PFSK-1 (cell line): ENCODE results near the gene TWF2.

Experiments used
- FOXP2 ChIP-seq: optimal IDR thresholded peaks from 2 replicates; pipeline ENCODE3; 2011; ENCODE audit warnings: borderline replicate concordance, control low read depth, inconsistent platforms; ENCODE audit not compliant: insufficient read depth; ENCODE audit errors: extremely low read length, extremely low read depth
- POLR2AphosphoS5 ChIP-seq: IDR thresholded peaks from 2 replicates; pipeline ENCODE4 v1.6.1; 2012; ENCODE audit warnings: low read depth, mild to moderate bottlenecking, control low read depth, low read length, moderate library complexity
- REST ChIP-seq, 2 experiments: IDR thresholded peaks; 2 replicates each; pipeline versions ENCODE4 v1.6.1 to v1.8.0; 2011 to 2012; ENCODE audit warnings: low read depth in 2 of 2, low read length in 2 of 2, control low read depth in 1 of 2, inconsistent platforms in 1 of 2, mild to moderate bottlenecking in 1 of 2, moderate library complexity in 1 of 2; ENCODE audit not compliant: insufficient read depth in 1 of 2
- SIN3A ChIP-seq: IDR thresholded peaks from 2 replicates; pipeline ENCODE4 v1.6.1; 2012; ENCODE audit warnings: mild to moderate bottlenecking, low read length, moderate library complexity, borderline replicate concordance; ENCODE audit not compliant: insufficient read depth
- TAF1 ChIP-seq: IDR thresholded peaks from 2 replicates; pipeline ENCODE4 v1.6.1; 2012; ENCODE audit warnings: low read length, control low read depth, borderline replicate concordance; ENCODE audit not compliant: insufficient read depth

TWF2 gene

GRCh38 chr3:52250122-52250521 is 11.2 kb upstream of the TWF2 start:
- no peak; the same call in 1 of the 2 replicates for TF ChIP-seq POLR2AphosphoS5
- no peak for TF ChIP-seq REST (IDR thresholded peaks at IDR 0.05; ENCODE audit: insufficient read depth in 1 of 2, low read depth in 2 of 2, low read length in 2 of 2)
- no peak for TF ChIP-seq TAF1
- TF ChIP-seq FOXP2: no peak
- no peak for TF ChIP-seq SIN3A

GRCh38 chr3:52249683-52250082 is 10.7 kb upstream of the TWF2 start:
- TF ChIP-seq TAF1: no peak
- TF ChIP-seq FOXP2: no peak
- no peak for TF ChIP-seq REST (IDR thresholded peaks at IDR 0.05; ENCODE audit: insufficient read depth in 1 of 2, low read depth in 2 of 2, low read length in 2 of 2)
- no peak for TF ChIP-seq SIN3A
- no peak for TF ChIP-seq POLR2AphosphoS5

GRCh38 chr3:52248816-52249547 is 10.0 kb upstream of the TWF2 start:
- TF ChIP-seq POLR2AphosphoS5: no peak

GRCh38 chr3:52248165-52248541 is 9.2 kb upstream of the TWF2 start:
- TF ChIP-seq TAF1: no peak
- no peak for TF ChIP-seq REST (IDR thresholded peaks at IDR 0.05; ENCODE audit: insufficient read depth in 1 of 2, low read depth in 2 of 2, low read length in 2 of 2)
- TF ChIP-seq FOXP2: no peak
- TF ChIP-seq POLR2AphosphoS5: no peak
- no peak for TF ChIP-seq SIN3A

GRCh38 chr3:52247409-52248164 is 8.6 kb upstream of the TWF2 start:
- TF ChIP-seq FOXP2 (no peak), POLR2AphosphoS5 (no peak), TAF1 (no peak), SIN3A (no peak), REST (IDR thresholded peaks at IDR 0.05; ENCODE audit: insufficient read depth in 1 of 2, low read depth in 2 of 2, low read length in 2 of 2) (no peak)
